ENCODE data around the gene MSANTD2. TPM values are rescaled to one million over a fixed set of nuclear protein-coding genes. Genes with fewer than 3 reads are reported as not detected.

Gene MSANTD2
- total RNA-seq, 1 experiment from 2014 or later, result 23.5 TPM

DNA sequence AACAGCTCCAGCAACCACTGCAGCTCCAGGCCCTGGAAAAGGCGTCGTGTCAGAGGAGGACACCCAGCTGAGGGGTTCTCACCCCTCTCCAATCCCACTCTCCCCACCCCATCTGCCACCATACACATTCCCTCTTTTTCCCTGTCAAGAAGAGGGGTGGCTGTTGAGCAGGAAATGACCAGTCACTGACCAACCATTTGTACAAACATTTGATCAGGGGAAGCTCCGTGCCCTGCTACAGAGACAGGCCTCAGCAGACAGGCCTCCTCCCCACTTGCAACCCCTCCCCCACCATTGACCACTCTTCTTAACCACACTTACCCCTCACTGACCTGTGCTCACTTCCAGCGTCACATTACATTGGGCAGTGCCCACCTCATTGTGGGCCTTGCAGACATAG lies 45.9 kb downstream of the MSANTD2 start:
- DNase-seq (ENCODE audit: low read depth), result no peak

- DNase-seq (ENCODE audit: low read depth), result no peak
Measured at GRCh38 chr11:124753624-124754023, 46.6 kb downstream of the MSANTD2 start.

GRCh38 chr11:124753205-124753604 lies 47.0 kb downstream of the MSANTD2 start:
- no peak for DNase-seq (ENCODE audit: low read depth)

DNA sequence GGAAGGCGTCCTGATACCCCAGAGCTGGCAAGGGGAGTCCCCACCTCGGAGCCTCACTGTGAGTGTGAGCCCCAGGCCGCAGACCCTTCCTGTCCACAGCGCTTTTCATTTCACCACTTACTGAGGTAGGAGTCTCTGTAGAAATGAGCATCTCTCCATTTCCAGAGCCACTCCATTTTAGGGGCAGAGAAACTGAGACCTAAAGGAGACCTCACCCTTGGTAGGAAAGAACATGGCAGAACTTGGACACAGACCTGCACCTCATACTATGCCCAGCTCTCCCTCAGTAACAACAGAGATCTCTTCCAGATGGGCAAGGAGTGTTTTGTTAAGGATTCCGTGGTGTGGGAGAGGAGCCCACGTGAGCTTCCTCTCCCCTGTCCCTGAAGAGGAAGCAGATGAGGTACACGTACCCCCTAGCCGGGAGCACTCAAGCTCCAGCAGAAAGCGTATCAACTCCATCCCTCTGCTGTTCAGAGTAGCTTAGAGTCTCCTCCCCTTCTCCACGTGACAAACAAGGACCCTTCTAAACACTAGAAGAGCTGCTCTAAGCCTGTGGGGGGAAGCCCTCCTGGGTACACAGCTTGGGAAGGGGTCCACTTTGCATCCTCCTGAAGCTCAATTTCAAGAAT lies 47.6 kb downstream of the MSANTD2 start:
- no peak for DNase-seq (ENCODE audit: low read depth)

DNA sequence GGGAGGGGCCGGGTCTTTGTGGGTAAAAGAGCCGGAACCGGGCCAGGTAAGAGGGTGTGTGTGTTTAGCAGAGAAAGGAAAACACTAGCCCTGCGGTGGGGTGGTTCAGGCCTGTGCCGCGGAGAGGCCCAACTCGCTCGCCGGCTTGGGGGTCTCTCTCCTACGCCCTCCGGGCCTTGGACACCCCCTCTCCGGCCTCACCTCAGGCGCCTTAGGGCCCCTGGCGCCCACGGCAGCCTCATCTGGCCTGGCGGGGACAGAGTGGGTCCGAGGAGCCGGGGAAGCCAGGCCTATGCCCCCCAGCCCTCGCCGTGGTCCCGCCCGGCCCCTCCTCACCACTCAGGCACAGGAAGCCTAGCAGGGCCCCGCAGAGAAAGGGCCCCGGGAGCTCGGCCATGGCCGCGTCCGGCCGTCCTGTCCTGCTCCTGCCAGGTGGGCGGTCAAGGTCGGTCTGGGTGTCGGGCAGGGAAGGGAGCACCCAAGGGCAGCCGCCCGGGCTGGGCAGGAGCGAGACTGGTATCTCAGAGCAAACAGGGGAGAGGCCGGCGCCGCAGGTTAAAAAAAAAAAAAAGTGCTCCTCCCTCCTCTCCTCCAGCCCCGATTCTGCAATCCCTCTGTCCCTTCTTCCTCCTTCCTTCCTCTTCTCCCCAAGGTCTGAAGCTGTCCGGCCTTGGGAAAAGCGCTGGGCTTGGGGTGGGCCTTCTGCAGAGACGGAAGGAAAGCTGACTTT lies 48.3 kb downstream of the MSANTD2 start, which contains the start of gene VSIG2:
Gene VSIG2 (minus strand): TSS at position 515 of the 730 bp plus-strand sequence. CDS start 118 bp downstream, at position 397.
- DNase-seq (ENCODE audit: low read depth), result no peak

- no peak for DNase-seq (ENCODE audit: low read depth)
Measured at GRCh38 chr11:124751391-124751740, 48.8 kb downstream of the MSANTD2 start.

DNA sequence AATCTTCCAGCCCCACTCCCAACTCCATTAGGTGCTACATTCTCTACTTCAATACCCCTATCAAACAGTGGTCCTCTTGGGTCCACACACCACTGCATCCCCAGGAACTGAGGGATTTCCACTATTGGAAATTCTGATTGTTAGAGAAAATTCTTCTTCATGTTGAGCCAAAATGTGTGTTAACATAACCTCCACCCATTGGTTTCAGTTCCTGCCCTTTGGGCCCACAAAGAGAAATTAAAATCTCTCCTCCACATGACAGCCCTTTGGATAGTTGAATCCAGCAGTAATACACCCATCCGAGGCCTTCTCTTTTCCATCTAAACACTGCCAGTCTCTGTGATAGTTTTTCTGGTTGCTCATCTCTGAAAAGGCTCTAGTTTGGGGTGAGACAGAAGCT lies 50.3 kb downstream of the MSANTD2 start:
- no peak for DNase-seq (ENCODE audit: low read depth)

GRCh38 chr11:124748481-124749343 lies 51.5 kb downstream of the MSANTD2 start:
- no peak for DNase-seq (ENCODE audit: low read depth)

DNA sequence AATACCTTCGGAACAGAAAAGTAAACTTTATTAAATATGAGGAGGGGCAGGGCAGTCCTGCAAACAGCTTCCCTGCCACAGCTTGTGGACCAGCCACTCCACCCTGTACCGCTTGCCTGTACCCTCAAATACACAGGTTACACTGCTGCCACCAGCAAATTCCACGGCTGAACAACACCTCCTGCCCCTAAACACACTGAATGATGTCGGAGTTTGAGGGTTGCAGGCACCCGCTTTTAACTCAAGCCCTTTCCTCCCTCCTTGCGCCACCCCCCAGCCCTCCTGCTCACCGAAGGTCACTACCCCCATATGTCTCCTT lies 52.1 kb downstream of the MSANTD2 start:
- DNase-seq (ENCODE audit: low read depth), result no peak

GRCh38 chr11:124747406-124748099 lies 52.7 kb downstream of the MSANTD2 start:
- DNase-seq (ENCODE audit: low read depth), result no peak

GRCh38 chr11:124746621-124747243 lies 53.5 kb downstream of the MSANTD2 start:
- DNase-seq (ENCODE audit: low read depth), result peak; percentile 79

GRCh38 chr11:124745835-124746620 lies 54.2 kb downstream of the MSANTD2 start:
- no peak for DNase-seq (ENCODE audit: low read depth)

- no peak for DNase-seq (ENCODE audit: low read depth)
Measured at GRCh38 chr11:124745270-124745834, 54.9 kb downstream of the MSANTD2 start.

GRCh38 chr11:124743050-124743449 lies 57.2 kb downstream of the MSANTD2 start:
- DNase-seq (ENCODE audit: low read depth), result no peak

GRCh38 chr11:124742555-124742954 lies 57.7 kb downstream of the MSANTD2 start:
- DNase-seq (ENCODE audit: low read depth), result no peak

- DNase-seq (ENCODE audit: low read depth), result peak; percentile 54
Measured at GRCh38 chr11:124740277-124740882, 59.8 kb downstream of the MSANTD2 start.

- DNase-seq (ENCODE audit: low read depth), result peak; percentile 93
Measured at GRCh38 chr11:124739479-124740276, 60.5 kb downstream of the MSANTD2 start, which contains the start of gene NRGN. Gene NRGN (plus strand): TSS chr11:124739942. CDS start chr11:124740085, 143 bp downstream.

DNA sequence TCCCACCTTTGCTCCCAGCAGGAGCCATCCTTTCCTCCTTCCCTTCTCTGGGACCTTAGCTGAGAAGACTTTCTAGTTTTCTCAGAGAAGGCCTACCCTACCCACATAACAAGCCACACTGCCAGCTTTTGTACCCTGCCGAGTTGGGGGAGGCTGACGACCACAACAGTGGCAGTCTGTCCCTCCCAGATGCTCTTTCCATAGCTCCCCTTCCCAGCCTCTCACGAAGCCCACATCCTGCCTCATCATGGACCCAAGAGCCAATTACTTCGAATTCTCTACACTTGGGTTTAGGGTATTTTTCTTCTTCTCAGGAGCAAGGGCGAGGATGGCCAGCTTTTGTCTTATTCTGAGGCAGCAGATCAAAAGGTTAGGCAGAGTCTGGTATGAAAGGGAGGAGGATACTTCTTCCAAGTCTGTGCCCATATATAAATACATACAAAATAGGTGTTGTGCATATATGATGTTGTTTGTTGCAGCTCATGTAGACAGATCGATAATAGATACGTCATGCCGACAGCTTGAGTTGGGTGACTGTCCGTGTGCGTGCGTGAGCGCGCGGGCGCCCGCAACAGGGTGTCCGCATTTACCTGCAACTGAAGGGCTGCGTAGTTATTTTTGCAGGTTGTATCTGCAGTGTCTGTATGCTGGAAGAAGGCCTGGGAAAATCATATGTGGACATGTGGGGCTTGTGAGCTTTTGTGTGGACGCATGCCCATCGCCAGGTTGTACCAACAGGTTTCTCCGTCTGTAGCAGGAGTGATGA lies 61.3 kb downstream of the MSANTD2 start:
- no peak for DNase-seq (ENCODE audit: low read depth)

Data from Daoy (cell line).